EH (cell line): Measurements from ENCODE around the gene TAAR2.
"Not testable (repeated sequence)": the region's sequence is repeated elsewhere in the genome, so short reads cannot be mapped to it uniquely, and the experiment has no call there.

Experiments used
- DNase-seq: peaks from one replicate; pipeline ENCODE4 v3.0.0-alpha.2; 2015; ENCODE audit warnings: low read depth

TAAR2 gene, protein sequence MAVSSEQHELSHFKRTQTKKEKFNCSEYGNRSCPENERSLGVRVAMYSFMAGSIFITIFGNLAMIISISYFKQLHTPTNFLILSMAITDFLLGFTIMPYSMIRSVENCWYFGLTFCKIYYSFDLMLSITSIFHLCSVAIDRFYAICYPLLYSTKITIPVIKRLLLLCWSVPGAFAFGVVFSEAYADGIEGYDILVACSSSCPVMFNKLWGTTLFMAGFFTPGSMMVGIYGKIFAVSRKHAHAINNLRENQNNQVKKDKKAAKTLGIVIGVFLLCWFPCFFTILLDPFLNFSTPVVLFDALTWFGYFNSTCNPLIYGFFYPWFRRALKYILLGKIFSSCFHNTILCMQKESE

DNA sequence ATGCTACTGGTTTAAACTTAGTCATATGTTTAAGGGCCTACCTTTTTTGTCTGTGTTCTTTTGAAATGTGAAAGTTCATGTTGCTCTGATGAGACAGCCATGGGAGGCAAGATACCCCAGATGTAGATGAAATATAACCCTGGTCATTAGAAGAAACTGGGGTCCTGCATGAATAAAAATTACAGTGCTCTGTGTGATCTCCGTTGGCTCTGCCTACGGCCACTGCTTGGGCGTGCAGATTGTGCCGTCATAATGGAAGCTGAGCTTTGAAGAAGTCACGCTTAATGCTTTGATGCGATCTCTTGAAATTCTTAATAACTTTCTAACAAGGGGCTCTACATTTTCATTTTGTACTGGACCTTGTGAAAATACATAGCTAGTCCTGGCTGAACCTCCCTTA is at the start of gene TAAR2:
Gene TAAR2 (minus strand): TSS at position 101 of the 400 bp plus-strand sequence. CDS start 0 bp downstream, at position 101.
- no peak for DNase-seq

DNA sequence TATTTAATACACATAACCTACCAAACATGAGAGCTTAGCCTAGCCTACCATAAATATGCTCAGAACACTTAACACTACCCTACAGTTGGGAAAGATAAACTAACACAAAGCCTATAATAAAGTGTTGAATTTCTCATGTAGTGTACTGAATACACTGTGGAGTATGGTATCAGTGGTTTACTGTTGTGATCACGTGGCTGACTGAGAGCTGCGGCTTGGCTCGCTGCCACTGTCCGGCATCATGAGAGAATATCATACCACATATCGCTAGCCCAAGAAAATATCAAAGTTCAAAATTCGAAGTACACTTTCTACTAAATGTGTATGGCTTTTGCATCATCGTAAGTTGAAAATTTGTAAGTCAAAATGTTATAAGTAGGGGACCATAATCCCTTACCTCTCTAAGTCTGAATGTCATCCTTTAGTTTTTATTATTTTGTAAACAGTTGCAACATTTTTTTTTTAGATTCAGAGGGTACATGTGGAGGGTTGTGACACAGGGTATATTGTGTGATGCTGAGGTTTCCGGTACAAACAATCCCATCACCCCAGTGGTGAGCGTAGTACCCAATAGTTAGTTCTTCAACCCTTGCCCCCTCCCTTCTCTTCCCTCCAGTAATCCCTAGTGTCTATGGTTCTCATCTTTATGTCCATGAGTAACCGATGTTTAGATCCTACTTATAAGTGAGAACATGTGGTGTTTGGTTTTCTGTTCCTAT is 49.5 kb upstream of the TAAR2 start:
- DNase-seq = no peak

DNA sequence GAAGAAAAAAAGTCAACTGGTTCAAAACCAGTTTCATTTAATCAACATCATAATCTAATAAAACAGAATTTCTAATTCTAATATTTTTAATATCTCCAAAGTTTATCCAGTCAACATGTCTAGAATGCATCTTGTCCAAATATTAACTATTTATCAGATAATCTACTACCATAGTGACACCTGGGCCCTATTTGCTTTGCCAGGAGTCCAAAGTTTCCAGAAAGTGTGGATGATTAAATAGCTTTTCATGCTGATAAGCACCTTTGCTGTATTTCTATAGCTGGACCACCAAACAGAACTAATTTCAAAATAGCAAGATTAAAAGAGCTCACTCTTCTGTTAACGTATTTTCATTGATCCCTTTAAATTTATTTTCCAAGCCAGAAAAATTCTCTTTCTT is 47.2 kb upstream of the TAAR2 start:
- no peak for DNase-seq

DNA sequence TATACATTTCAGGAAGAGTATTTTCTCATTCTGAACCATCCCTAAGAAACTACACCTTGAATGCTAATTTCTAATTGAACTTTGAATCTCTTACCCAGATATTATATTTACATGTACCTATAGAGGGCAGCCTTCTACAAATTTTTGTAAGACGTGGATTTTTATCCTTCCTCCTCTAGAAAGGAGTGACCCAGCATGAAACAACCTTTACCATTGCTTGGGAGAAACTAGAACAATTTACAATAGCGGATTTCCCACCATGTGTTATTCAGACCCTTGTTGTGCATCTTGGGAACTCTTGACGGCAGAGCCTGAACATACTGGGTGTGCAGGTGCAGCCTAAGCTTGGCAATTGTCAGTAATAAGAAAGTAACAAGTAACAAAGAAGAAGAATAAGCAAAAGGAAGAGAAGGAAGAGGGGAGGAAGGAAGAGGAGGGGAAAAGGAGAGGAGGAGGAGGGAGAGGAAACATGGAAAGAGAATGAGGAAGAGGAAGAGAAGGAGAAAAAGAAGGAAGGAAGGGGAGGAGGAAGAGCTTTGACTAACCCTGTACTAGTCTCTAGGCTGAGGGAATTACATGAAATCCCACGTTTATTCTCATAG is 45.7 kb upstream of the TAAR2 start:
- peak; percentile 25 for DNase-seq

DNA sequence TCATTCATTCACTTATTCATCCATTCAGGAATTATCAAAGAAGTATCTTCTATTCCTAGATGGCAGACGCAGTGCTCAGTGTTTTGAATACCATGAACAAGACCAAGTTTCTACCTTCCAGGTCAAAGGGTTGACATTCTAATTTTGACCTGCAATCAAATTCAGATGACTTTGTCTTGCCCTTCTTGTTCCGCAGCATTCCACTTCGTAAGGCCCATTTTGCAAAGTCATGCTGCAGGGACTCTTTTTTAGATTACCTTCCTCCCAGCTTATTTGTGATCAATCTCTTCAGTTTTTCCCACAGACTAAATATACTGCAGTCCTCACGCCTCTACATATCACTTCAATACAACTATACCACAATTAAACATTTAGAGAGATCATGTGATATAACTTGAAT is 42.0 kb upstream of the TAAR2 start:
- no peak for DNase-seq

DNA sequence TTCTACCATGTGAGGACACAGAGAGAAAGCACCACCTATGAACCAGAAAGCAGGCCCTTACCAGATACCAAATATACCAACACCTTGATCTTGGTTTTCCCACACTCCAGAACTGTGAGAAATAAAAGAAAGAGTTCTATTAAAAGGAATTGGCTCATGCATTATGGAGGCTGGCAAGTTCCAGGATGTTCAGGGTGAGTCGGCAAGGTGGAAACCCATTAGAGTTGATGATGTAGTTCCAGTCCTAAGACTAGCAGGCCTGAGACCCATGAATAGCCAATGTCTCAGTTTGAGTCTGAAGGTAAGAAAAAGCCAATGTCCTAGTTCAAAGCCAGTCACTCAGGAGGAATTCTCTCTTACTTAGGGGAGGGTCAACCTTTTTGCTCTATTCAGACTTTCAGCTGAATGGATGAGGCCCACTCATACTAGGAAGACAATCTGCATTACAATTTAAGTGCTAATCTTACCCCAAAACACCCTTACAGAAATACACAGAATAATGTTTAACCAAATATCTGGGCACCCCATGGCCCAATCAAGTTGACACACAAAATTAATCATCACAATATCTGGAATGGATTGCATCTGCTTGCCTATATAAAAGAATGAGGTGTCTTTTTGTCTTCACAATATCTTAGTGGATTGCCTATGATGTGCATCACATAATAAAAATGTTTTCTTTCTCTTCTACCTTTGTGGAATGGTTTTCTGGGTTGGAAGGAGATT is 40.4 kb upstream of the TAAR2 start:
- DNase-seq = no peak

DNA sequence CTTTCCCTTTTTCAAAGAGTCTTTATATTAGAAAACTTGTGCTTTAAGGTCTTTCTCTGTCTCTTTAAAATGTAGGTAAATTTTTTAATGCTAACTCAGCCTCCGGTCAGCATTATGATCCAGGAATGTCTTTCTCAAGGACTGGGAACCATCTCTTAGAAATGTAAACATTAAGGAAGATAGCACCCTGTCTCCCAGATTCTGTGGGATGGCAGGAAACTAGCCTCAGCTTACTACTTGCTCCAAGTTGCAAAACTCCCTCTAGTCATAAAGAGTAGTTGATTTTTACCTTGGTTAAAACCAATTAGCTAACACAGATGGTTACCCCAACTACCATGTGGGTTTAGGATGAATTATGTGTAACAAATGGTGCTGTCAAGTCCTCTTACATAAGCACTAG is 39.6 kb upstream of the TAAR2 start:
- DNase-seq = no peak

DNA sequence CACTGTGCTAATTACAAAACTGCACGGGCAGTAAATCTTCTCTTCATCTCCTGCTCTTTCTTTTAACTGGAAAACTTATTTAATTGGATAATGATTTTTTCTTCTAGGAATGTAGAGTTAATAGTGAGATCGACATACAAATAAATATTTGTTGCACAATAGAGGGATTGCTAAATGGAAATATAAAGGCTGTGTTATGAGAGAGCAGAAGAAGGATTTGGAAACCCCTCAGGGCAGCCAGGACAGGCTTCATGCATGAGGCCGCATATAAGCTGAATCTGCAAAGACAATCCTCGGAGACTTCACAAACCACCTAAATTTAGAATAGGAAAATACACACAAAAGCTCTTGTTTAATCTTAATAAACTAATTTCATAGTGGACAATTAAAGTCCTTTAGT is 37.8 kb upstream of the TAAR2 start:
- no peak for DNase-seq

DNA sequence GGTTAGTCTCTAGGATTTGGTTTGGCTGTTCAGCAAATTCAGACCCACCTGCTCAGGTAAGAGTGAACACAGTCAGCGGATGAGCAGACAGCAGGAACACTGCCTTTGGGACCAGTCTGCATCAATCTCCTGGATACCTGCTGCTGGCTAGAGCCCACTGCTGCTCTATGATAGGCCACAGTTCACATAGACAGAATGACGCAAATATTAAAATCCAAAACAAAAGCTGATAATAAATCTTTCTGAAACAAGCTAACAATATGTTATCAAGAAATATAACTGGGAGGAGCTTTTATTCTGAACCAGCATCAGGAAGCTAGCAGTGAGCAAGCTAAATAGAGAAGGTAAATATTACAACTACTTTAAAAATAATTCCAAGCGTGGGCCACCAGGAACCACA is 35.0 kb upstream of the TAAR2 start, which contains the start of gene TAAR1:
Gene TAAR1 (minus strand): TSS at position 101 of the 400 bp plus-strand sequence. CDS start 13,179 bp downstream, outside the sequence.
- no peak for DNase-seq

DNA sequence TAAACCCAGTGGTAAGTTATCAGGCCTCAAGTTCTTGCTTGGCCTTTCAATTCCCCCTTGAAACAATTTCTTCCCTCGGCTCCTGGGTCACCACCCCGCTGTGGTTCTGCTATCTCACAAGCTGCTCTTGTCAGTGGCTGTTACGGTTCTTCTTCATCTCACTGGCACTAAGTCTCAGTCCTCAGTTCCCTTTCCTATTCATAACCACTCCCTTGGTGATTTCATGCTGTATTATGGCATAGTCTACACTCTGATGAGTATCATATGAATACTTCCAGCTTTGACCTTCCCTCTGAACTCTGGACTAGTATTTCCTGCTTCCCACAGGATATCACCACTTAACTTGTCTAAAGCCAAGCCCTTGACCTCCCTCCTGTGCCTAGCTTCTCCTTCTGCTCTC is 27.0 kb upstream of the TAAR2 start:
- no peak for DNase-seq

DNA sequence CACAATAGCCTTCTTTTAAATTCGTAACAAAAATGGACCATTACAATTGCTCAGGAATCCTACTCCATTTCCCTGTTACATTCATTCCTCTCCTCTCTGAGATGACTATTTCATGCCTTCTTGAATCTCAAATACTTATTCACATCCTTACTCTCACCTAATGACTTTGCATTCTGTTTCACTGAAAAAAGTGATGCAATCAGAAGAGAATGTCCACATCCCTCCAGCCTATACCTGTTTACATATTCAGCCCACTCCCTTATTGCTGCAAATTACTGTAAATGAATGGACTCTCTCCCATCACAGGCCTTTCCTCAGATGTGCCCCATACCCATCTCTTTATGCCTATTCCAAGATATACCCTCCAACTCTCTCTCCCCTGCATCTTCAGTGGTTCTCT is 26.4 kb upstream of the TAAR2 start:
- no peak for DNase-seq

DNA sequence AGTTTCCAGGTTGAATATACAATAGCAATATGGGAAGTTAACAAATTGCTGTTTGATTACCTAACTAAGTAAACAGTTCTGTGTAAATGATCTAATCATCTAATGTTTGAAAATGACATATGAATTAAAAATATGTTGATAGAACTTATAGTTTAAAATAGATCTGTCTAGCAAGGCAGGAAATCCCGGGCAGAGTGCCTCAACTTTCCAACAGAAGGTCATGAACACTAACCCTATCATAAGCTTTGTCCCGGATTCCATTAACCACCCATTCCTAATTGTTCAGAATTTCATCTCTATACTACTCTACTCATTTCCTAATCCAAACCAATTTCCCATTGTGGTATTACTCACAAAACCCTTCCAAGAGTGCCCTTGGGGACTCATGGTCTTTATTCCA is 24.8 kb upstream of the TAAR2 start:
- DNase-seq = no peak

DNA sequence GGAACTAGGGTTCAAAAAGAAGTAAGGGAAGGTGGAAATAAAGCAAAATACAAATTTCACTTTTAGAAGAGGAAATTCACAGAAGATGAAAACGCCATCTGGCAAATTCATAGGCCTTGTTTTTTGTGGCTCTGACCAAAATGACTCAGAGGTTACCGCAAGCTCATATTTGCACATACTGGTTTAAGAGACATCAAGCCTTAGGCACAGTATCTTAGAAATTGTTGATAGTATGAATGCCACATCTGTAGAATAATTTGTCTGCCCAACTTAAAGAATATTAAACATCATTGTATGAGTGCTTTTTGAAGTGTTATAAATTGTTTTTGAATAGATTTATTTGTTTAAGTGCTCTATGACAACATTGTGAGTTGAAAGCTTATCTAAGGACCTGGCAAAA is 24.3 kb upstream of the TAAR2 start:
- DNase-seq = peak; percentile 11

DNA sequence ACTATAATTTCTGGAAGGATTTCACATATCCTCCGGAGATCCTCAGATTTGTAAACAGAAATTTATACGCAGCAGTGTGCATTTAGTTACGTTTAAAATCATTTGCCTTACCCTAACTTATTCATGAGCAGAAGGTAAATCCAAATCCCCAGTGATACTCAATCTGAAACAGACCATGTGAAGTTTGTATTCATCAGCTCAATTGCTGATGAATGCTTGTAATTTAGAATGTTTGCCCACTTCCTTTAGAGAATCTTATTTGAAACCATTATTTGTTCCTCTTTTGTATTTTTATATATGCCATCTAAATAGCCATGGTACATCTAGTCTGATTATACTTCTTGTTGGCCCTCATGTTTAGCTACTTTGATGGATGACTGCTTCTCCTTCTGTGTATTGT is 19.5 kb upstream of the TAAR2 start:
- no peak for DNase-seq

DNA sequence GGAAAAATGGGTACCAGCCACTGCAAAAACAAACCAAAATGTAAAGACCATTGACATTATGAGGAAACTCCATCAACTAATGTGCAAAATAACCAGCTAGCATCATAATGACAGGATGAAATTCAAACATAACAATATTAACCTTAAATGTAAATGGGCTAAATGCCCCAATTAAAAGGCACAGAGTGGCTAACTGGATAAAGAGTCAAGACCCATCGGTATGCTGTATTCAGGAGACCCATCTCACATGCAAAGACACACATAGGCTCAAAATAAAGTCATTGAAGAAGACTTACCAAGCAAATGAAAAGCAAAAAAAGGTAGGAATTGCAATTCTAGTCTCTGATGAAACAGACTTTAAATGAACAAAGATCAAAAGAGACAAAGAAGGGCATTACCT is 13.1 kb upstream of the TAAR2 start:
- DNase-seq = not testable (repeated sequence)

DNA sequence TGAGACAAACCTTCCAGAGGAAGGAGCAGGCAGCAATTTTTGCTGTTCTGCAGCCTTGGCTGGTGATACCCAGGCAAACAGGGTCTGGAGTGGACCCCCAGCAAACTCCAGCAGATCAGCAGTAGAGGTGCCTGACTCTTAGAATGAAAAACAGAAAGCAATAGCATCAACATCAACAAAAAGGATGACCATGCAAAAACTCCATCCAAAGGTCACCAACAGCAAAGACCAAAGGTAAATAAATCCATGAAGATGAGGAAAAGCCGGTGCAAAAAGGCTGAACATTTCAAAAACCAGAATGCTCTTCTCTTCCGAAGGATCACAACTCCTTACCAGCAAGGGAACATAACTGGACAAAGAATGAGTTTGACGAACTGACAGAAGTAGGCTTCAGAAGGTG is 11.8 kb upstream of the TAAR2 start:
- not testable (repeated sequence) for DNase-seq

DNA sequence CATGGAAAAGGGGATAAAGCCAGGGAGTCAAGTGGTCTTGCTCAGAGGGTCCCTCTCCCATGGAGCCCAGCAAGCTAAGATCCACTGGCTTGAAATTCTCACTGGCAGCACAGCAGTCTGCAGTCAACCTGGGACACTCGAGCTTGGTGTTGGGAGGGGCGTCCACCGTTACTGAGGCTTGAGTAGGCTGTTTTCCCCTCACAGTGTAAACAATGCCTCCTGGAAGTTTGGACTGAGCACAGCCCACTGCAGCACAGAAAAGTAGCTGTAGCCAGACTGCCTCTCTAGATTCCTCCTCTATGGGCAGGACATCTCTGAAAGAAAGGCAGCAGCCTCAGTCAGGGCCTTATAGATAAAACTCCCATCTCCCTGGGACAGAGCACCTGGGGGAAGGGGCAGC is 11.2 kb upstream of the TAAR2 start:
- DNase-seq = not testable (repeated sequence)

DNA sequence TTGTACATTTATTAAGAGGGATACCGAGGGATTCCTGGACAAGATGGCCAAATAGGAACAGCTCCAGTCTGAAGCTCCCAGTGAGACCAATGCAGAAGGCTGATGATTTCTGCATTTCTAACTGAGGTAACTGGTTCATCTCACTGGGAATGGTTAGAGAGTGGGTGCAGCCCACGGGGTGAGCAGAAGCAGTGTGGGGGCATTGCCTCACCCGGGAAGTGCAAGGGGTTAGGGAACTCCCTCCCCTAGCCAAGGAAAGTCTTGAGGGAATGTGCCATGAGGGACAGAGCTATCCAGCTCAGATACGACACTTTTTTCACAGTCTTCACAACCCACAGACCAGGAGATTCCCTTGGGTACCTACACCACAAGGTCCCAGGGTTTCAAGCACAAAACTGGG is 10.7 kb upstream of the TAAR2 start:
- no peak for DNase-seq

DNA sequence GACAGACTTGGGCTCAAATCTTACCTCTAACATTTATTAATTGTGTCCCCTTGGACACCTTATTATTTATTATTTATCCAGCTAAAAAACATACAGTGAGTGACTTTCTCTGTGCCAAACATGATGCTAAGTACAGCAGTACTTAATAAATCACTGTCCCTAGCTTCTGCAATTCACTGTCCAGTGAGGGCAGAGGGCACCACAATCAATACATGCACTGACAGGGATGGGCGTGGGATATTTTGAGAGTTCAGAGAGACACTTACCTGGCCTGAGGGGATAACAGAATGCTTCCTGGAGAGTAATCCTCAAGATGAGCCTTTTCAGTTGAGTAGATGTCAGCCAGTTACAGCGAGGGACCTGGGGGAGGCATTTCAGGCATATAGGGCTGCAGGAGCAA is 9.3 kb upstream of the TAAR2 start:
- no peak for DNase-seq

DNA sequence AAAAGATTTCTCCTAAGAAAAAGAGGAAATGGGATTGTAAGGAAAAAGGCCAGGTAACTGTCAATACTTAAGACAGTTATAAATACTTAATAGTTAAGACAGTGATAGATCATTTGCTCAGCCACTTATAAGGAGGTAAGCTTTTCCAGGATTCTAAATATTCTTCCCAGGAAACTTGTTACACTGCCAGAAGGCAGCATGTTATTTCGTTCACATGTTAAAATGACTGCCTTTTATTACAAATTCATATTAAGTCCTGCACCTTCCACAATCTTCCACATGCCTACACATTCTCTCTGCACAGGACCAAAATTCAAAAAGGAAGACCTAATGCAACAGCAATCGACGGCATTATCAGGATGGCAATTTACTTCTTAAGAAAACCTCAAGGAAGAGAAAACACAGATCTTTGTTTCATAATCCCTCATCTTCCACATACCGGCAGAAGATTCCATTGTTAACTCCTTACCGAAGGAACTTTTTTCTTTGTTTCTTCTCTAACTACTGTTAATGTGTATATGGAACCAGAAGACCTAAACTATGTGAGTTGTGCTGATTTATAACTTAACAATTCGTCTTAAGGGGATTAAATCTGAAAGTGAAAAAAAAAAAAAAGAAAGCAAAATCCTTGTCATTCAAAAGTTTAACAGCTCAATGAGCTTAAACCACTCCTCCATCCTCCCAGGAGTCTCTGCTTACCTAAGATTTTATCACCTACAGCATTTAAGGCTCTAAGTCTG is 799 bp downstream of the TAAR2 start:
- no peak for DNase-seq

DNA sequence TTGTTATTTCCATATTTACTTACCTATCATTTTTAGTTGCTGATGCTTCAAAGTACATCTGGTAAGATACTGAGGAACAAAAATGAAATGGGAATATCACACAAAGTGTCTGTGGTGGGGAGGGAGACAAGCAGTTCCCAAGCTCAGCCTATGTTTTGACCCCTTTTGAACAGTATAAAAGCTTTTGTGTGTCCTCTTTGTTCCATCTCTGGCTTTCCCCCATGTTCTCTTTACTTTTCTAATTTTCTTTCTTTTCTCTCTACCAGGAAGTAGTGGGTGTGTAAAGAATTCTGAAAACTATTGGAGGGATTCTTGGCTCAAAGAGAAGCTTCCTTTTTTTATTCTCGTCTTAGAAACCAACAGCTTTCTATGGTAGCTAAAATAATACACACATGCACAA is 7.4 kb downstream of the TAAR2 start:
- DNase-seq = no peak

DNA sequence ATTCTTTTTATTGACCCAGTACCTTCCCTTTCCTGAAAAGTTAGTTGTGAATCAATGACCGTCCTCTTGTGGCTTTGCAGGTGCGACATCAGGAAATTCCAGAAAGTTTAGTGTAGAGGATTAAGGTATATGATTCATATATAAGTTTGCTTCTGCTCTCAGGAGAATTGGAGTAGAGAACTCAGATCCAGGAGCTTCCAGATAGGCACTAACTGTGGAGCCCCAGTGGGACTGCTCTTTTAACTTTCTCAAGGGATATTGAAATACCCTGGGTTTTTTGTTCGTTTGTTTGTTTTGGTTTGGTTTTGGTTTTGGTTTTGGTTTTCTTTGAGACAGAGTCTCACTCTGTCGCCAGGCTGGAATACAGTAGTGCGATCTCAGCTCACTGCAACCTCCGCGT is 9.5 kb downstream of the TAAR2 start:
- DNase-seq = no peak
